Smooth muscle cell (in vitro differentiated cells): ENCODE measurements around the gene DNLZ. TPM values are rescaled to one million over a fixed set of nuclear protein-coding genes. Genes with fewer than 3 reads are reported as not detected.

Experiments
- DNase-seq: peaks from one replicate; lab custom pipeline; 2025; ENCODE audit not compliant: unreplicated experiment; lab: John Stamatoyannopoulos, UW
- H2AFZ ChIP-seq: fragments of 200-600 bp; sonication (generic); 2 replicates; pipeline ENCODE4 v1.6.0; 2016; ENCODE audit warnings: antibody characterized with exemption, low read depth, mild to moderate bottlenecking
- H3F3A ChIP-seq: fragments of 200-600 bp; sonication (generic); 2 replicates; pipeline ENCODE4 v1.6.0; 2017; ENCODE audit warnings: antibody characterized with exemption, low read depth
- H3K27ac ChIP-seq: fragments of 200-600 bp; sonication (generic); 2 replicates; pipeline ENCODE4 v1.5.1; 2016; ENCODE audit warnings: low read depth, mild to moderate bottlenecking
- H3K27me3 ChIP-seq: fragments of 200-600 bp; sonication (generic); 2 replicates; pipeline ENCODE4 v1.6.1; 2016; ENCODE audit warnings: low read depth, mild to moderate bottlenecking
- H3K36me3 ChIP-seq: fragments of 200-600 bp; sonication (generic); 2 replicates; pipeline ENCODE4 v1.5.1; 2016; ENCODE audit warnings: low read depth
- H3K4me1 ChIP-seq: fragments of 200-600 bp; sonication (generic); 2 replicates; pipeline ENCODE4 v1.5.1; 2016; ENCODE audit warnings: low read depth
- H3K4me2 ChIP-seq: fragments of 200-600 bp; sonication (generic); 2 replicates; pipeline ENCODE4 v1.6.0; 2016; ENCODE audit warnings: mild to moderate bottlenecking
- H3K4me3 ChIP-seq: fragments of 200-600 bp; sonication (generic); 2 replicates; pipeline ENCODE4 v1.5.1; 2016; ENCODE audit warnings: mild to moderate bottlenecking
- H3K79me2 ChIP-seq: fragments of 200-600 bp; sonication (generic); 2 replicates; pipeline ENCODE4 v1.6.0; 2016; ENCODE audit warnings: low read depth, mild to moderate bottlenecking
- H3K9ac ChIP-seq: fragments of 200-600 bp; sonication (generic); 2 replicates; pipeline ENCODE4 v1.6.0; 2016; ENCODE audit warnings: low read depth
- H3K9me3 ChIP-seq: fragments of 200-600 bp; sonication (generic); replicated peaks from 2 replicates; pipeline ENCODE4 v1.5.1; 2016; ENCODE audit warnings: low read depth
- H4K20me1 ChIP-seq: fragments of 200-600 bp; sonication (generic); 2 replicates; pipeline ENCODE4 v1.6.0; 2016; ENCODE audit warnings: low read depth
- CTCF ChIP-seq: fragments of 200-600 bp; sonication (generic); IDR thresholded peaks from 2 replicates; pipeline ENCODE4 v1.5.1; 2017; ENCODE audit warnings: borderline replicate concordance, mild to moderate bottlenecking, antibody characterized with exemption; ENCODE audit not compliant: insufficient read depth, poor library complexity, severe bottlenecking
- whole genome bisulfite sequencing: methylation state at CpG from one replicate; pipeline ENCODE4 v1.1.7; 2016; ENCODE audit warnings: low lambda C conversion rate; 5-methylcytosine and 5-hydroxymethylcytosine counted together
- polyA plus RNA-seq: library from polyadenylated mRNA; unstranded; fragments of >200 nt; fragmentation: Nextera tagmentation; extraction: Ambion mirVana; gene quantifications from 2 replicates; pipeline ENCODE4 v1.2.1, GENCODE V29; 2016
- total RNA-seq: library from RNA; depleted of rRNA; stranded (reverse); fragments of >200 nt; gene quantifications from 2 replicates; pipeline ENCODE4 v1.2.3, GENCODE V29; 2014

DNLZ gene
- total and polyA plus RNA-seq, 2 experiments from 2014 or later = 19.0 to 31.5 TPM

GRCh38 chr9:136344544-136345280 is 18.8 kb downstream of the DNLZ start:
- no peaks in the 10 kb centered on the region for H3K9me3 ChIP-seq
- no peak for TF ChIP-seq CTCF
- H3K27me3 ChIP-seq = no peaks in the 10 kb centered on the region
- H3F3A ChIP-seq = no peaks in the 10 kb centered on the region
- 83% methylated on average over 20 of the region's 21 CpGs for WGBS
- H3K27ac ChIP-seq = no peak overlapping the region
- peaks cover 34% of the 10 kb centered on the region for H4K20me1 ChIP-seq
- no peak overlapping the region for H3K4me3 ChIP-seq
- no peaks in the 10 kb centered on the region for H3K36me3 ChIP-seq
- H3K4me2 ChIP-seq = no peak overlapping the region
- peaks cover 23% of the 10 kb centered on the region for H3K4me1 ChIP-seq
- H3K9ac ChIP-seq = no peak overlapping the region
- no peaks in the 10 kb centered on the region for H3K79me2 ChIP-seq
- no peak overlapping the region for H2AFZ ChIP-seq
- no peak for DNase-seq

GRCh38 chr9:136343884-136344269 is 19.7 kb downstream of the DNLZ start:
- no peak for DNase-seq
- Histone ChIP-seq H3K4me1 (peaks cover 23% of the 10 kb centered on the region), H3K27ac (no peak overlapping the region), H3K9me3 (no peaks in the 10 kb centered on the region), H2AFZ (no peak overlapping the region), H3K4me3 (no peak overlapping the region), H3K9ac (no peak overlapping the region), H3K79me2 (no peaks in the 10 kb centered on the region), H3K36me3 (no peaks in the 10 kb centered on the region), H3K4me2 (no peak overlapping the region), H4K20me1 (peaks cover 42% of the 10 kb centered on the region), H3K27me3 (no peaks in the 10 kb centered on the region), H3F3A (no peaks in the 10 kb centered on the region)
- no peak for TF ChIP-seq CTCF
- 97% methylated on average over 8 of the region's 24 CpGs for WGBS

GRCh38 chr9:136343121-136343883 is 20.2 kb downstream of the DNLZ start:
- no peak overlapping the region for H3K9ac ChIP-seq
- H3K79me2 ChIP-seq = no peaks in the 10 kb centered on the region
- no peaks in the 10 kb centered on the region for H3K27me3 ChIP-seq
- no peaks in the 10 kb centered on the region for H3K9me3 ChIP-seq
- no peak overlapping the region for H3K27ac ChIP-seq
- H3K36me3 ChIP-seq = no peaks in the 10 kb centered on the region
- 90% methylated on average over 19 of the region's 23 CpGs for WGBS
- DNase-seq = no peak
- peaks cover 48% of the 10 kb centered on the region for H4K20me1 ChIP-seq
- H2AFZ ChIP-seq = no peak overlapping the region
- TF ChIP-seq CTCF = no peak
- peak overlapping the region; percentile 81 for H3K4me2 ChIP-seq
- no peaks in the 10 kb centered on the region for H3F3A ChIP-seq
- peak overlapping the region; percentile 40 for H3K4me3 ChIP-seq
- H3K4me1 ChIP-seq = peaks cover 23% of the 10 kb centered on the region
